GM18861 (cell line): ENCODE data around the gene SLC22A1.
"Not testable (repeated sequence)": the region's sequence is repeated elsewhere in the genome, so short reads cannot be mapped to it uniquely, and the experiment has no call there.

ENCODE experiments used
- ATAC-seq: cut with Tn5 transposase; IDR thresholded peaks from one replicate; pipeline ENCODE4 v1.9.1; 2021; ENCODE audit not compliant: unreplicated experiment

The SLC22A1 gene

GRCh38 chr6:160137130-160137988, 15.7 kb downstream of the SLC22A1 start:
- ATAC-seq, result no peak

GRCh38 chr6:160137989-160138835, 16.6 kb downstream of the SLC22A1 start:
- ATAC-seq, result peak; percentile 78

- ATAC-seq, result no peak
Measured at GRCh38 chr6:160138839-160139419, 17.3 kb downstream of the SLC22A1 start.

- no peak for ATAC-seq
Measured at GRCh38 chr6:160139420-160139851, 17.8 kb downstream of the SLC22A1 start.

- not testable (repeated sequence) for ATAC-seq
Measured at GRCh38 chr6:160140493-160140892, 18.9 kb downstream of the SLC22A1 start.

- ATAC-seq, result no peak
Measured at GRCh38 chr6:160141001-160141726, 19.5 kb downstream of the SLC22A1 start.

- ATAC-seq, result no peak
Measured at GRCh38 chr6:160142115-160142715, 20.6 kb downstream of the SLC22A1 start.

- ATAC-seq, result no peak
Measured at GRCh38 chr6:160146454-160147145, 25.0 kb downstream of the SLC22A1 start.

- no peak for ATAC-seq
Measured at GRCh38 chr6:160147146-160147536, 25.5 kb downstream of the SLC22A1 start.

- no peak for ATAC-seq
Measured at GRCh38 chr6:160154471-160154870, 32.9 kb downstream of the SLC22A1 start.

GRCh38 chr6:160156842-160157241, 35.2 kb downstream of the SLC22A1 start:
- no peak for ATAC-seq

GRCh38 chr6:160160450-160160849, 38.8 kb downstream of the SLC22A1 start:
- no peak for ATAC-seq

GRCh38 chr6:160160929-160161646, 39.5 kb downstream of the SLC22A1 start:
- ATAC-seq, result no peak

- no peak for ATAC-seq
Measured at GRCh38 chr6:160161647-160161986, 40.0 kb downstream of the SLC22A1 start.

GRCh38 chr6:160162030-160162566, 40.5 kb downstream of the SLC22A1 start:
- no peak for ATAC-seq

GRCh38 chr6:160163425-160163824, 41.8 kb downstream of the SLC22A1 start:
- no peak for ATAC-seq

- ATAC-seq, result no peak
Measured at GRCh38 chr6:160163912-160164311, 42.3 kb downstream of the SLC22A1 start.

GRCh38 chr6:160165928-160166327, 44.3 kb downstream of the SLC22A1 start:
- ATAC-seq, result not testable (repeated sequence)
